OCI-LY7 (cell line): ENCODE results near the gene C3orf20.

Source experiments
- EZH2phosphoT487 ChIP-seq: fragments of 200-600 bp; sonication (generic); IDR thresholded peaks from 2 replicates; pipeline ENCODE4 v1.6.1; 2018; ENCODE audit warnings: low read depth, borderline replicate concordance, mild to moderate bottlenecking, mixed run types, antibody characterized with exemption, low read length, moderate library complexity, mixed read lengths
- TF ChIP-seq, protein P1 (sequence below): fragments of 200-600 bp; sonication (generic); conservative IDR thresholded peaks from 2 replicates; pipeline ENCODE4 v1.5.1; 2014; ENCODE audit warnings: mild to moderate bottlenecking, antibody characterized with exemption, low read length, moderate library complexity, mixed read lengths

DNA sequence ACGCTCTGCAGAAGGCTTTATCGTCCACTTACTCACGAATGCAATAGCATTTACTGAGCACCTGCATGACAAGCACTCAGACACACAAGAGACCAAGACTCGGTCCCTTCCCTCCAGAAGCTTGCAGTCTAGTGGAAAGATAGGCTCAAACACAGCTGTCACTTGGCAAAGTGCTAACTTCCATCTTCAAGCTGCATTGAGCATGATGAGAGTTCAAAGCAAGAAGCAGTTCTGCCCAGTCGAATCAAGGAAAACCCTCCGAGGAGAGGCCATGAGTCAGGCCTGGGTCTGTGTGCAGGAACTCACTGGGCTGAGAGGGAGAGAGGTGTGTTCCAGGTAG, 51.5 kb downstream of the C3orf20 start:
- TF ChIP-seq, protein P1, sequence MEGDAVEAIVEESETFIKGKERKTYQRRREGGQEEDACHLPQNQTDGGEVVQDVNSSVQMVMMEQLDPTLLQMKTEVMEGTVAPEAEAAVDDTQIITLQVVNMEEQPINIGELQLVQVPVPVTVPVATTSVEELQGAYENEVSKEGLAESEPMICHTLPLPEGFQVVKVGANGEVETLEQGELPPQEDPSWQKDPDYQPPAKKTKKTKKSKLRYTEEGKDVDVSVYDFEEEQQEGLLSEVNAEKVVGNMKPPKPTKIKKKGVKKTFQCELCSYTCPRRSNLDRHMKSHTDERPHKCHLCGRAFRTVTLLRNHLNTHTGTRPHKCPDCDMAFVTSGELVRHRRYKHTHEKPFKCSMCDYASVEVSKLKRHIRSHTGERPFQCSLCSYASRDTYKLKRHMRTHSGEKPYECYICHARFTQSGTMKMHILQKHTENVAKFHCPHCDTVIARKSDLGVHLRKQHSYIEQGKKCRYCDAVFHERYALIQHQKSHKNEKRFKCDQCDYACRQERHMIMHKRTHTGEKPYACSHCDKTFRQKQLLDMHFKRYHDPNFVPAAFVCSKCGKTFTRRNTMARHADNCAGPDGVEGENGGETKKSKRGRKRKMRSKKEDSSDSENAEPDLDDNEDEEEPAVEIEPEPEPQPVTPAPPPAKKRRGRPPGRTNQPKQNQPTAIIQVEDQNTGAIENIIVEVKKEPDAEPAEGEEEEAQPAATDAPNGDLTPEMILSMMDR, result no peak
- TF ChIP-seq EZH2phosphoT487, result no peak
